ENCODE data around the gene CCR9.

The CCR9 gene

DNA sequence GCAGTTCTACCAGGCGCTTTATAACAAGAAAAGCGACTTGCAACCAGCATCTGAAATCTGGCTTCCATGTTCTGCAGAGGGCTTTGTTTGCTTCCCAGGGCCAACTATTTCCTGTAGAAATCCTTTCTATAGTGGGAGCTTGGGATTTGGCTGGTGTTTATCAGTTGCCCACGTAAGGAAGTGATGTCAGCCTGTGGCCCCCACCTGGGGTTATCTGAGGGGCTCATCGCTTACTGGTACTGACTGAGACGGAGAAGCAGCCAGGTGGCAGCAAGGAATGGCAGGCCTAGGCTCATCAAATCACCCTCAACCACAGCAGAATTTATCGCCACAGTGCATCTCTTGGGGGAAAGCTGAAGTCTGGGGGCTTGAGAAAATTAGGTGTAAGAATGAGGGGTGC is 14.6 kb upstream of the CCR9 start:
- DNase-seq (ENCODE audit: extremely low read depth in 1 of 2, low read depth in 1 of 2): no peak

DNA sequence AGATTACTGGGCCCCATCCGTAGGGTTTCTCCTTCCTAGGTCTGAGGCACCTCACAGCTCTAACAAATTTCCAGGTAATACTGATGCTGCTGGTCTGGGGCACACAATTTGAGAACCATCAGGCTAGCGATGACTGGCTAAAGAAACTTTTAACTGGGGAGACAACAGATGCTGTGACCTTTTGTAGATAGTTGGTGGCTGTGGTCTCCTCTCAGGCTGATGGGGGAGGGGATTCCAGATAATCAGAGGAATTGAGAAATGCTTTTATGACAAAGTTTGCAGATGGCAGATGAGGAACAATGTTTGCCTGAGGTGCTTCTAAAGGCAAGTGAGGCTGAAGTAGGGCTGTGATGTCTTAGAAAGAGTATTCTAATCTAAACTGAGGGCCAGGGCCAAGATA is 13.8 kb upstream of the CCR9 start:
- no peak for DNase-seq (ENCODE audit: extremely low read depth in 1 of 2, low read depth in 1 of 2)

DNA sequence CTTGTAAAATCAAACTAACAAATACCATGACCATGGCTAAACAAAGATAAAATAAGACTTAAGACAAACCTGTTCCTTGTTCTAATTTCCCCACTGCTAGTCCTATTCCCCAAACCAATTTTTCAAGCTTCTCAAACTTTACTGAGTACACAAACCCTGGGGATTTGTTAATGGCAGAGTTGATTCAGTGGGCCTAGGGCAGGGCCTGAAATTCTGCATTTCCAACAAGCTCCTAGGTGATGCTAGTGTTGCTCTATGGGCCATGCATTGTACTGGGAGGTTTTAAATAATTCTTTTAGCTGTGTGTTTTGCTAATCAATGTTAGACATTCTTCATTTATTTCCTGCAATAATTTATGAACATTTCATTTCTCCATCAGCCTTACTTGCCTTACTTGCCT is 13.3 kb upstream of the CCR9 start:
- DNase-seq (ENCODE audit: extremely low read depth in 1 of 2, low read depth in 1 of 2): no peak

DNA sequence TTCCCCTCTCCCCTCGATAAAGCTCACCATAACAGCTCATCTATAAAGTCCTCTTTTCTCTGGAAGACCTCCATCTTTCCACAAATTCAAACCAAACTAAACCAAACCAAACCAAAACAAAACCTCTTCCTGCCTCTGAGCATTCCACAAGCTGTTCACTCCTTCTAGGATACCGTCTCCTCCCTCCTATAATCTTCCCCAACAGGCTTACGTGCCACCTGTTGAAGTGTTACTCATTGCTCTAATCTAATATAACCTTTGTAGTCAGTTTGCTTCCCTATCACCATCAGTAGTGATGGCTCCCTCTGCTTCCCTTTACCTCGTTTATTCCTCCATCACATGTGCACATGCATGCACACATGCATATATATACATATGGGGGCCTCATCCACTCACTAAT is 12.7 kb upstream of the CCR9 start:
- DNase-seq (ENCODE audit: extremely low read depth in 1 of 2, low read depth in 1 of 2): no peak

DNA sequence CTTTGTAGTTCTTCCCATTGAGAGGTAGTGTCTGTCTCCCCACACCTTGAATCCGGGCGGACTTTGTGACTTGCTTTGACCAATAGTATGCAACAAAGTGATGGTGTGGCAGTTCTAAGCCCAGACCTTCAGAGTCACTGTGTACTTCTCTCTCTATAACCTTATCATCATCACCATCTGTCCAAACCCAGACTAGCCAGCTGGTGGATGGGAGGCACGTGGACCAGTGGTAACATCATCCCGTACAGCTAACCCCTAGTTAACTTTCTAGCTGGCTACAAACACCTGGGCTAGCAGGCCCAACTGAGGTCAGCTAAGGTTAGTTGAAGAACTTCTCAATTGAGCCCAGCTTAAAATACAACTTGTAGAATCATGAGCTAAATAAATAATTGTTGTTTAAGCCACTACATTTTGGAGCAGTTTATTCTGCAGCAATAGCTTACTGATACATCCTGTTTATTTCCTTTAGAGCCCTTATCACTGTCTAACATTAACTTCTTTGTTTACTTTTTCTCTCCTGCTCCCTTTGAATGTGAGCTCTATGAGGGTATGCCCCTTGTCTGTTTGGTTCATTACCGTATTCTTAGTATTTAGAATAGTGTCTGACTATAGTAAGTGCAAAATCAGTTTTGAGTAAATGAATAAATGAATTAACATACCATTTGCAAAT is 11.5 kb upstream of the CCR9 start:
- no peak for DNase-seq (ENCODE audit: extremely low read depth in 1 of 2, low read depth in 1 of 2)

DNA sequence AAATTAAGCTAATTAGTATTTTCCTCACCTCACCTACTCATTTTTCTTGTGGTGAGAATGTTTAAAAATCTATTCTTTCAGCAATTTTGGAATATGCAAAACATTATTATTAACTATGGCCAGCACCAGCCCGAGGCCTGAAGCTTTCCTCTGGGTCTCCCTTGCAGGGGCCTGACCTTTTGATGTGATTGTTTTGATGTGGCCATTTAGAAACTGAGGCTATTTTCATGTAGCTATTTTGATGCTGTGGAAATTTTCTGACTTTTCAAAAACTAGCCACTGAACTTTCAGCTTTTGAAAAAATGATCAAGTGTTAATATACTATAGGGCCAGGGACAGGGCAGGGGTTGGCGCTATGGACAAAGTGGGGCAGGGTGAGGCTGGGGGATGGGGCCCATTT is 8.2 kb upstream of the CCR9 start:
- no peak for DNase-seq (ENCODE audit: extremely low read depth in 1 of 2, low read depth in 1 of 2)

DNA sequence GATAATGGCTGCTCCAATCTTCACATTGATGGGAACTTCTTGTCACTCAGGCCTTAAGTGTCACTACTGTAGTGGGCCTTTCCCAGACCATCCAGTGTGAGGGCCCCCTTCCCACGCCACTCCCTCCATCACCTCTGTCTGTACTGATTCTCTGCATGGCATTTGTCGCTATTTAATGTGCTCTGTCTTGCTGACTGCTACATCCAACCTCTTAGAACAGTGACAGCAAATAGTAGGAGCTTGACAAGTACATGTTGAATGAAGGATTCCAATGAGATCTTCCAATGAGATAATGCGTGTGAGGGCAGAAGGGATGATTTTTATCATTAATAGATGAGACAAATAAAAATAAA is 5.6 kb upstream of the CCR9 start:
- DNase-seq (ENCODE audit: extremely low read depth in 1 of 2, low read depth in 1 of 2): no peak

DNA sequence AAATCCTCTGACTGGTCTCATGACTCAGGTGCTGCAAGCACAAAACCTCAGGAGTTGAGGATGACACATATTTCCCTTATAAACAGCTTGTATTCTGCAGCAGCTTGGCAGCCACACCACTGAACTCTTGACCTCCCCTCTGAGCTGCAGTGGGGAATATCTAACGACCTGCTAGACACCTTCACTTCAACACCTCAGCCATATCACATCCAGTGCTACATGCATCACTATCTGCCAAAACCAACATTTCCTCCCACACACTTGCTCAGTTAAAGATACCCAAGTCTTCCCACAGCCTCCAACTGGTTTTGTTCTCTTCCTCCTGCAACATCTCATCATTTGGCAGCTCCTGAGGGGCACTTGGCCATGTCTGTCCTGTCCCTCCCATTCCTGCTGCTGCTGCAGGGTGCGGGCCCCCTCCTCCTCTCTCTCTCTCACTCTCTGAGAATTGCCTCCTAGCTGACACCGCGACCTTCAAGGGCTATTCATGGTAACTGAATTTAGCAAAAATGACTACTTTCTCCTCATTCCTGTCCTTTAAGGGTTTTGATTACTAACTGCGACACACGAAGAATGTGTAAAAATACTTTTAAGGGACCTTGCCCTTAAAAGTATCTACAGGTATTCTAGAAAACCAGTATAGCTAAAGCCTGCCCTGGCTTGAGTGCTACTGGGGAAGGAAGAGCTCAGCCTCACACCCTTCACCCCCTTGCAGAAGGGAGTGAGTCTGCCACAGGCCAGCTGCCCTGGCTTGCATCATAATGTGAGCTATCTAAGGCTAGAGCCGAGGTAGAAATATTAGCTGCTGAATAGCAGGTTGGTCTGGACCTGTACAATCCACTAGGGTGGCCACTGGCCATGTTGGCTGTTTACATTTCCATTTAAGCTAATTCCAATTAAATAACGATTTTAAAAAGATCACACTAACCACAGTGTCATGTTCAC is 5.0 kb upstream of the CCR9 start:
- DNase-seq (ENCODE audit: extremely low read depth in 1 of 2, low read depth in 1 of 2): no peak

DNA sequence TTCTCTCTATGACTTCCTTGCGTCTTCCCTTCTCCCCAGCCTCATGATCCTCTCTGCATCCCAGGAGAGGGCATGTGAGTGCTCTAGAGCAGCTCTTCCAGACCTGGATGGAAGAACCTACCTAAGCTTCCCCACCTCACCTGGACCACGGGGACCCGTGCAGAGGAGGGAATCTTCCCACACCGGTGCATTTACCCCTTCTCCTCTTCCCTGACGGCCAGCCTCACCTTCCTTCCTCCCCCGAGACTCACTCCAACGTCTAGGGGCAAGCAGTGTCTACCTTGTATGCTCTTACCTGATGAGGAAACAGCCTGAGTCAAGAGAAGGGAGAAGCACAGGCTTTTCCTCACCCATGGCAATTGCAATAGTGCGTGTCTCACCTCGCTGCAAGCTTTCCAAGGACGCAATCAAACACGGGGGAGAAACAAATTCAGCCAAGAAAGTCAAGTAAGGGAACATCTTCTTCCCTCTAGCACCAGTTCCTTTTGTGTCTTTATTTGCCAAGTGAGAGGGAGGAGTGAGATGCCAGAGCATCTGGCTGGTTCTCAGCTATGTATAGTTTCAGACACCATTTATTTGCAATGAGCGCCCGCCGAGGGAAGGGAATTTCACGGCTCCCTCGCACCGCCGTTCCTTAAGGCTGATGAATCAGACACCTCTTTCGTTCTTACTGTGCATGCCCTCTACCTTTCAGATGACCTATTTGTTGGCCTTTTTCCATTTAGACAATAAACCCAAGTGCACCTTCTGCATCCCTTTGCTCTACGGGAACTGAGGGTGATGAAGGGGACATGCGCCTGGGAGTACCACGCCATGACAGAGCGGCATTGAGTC is 1.8 kb upstream of the CCR9 start:
- DNase-seq (ENCODE audit: extremely low read depth in 1 of 2, low read depth in 1 of 2): no peak

DNA sequence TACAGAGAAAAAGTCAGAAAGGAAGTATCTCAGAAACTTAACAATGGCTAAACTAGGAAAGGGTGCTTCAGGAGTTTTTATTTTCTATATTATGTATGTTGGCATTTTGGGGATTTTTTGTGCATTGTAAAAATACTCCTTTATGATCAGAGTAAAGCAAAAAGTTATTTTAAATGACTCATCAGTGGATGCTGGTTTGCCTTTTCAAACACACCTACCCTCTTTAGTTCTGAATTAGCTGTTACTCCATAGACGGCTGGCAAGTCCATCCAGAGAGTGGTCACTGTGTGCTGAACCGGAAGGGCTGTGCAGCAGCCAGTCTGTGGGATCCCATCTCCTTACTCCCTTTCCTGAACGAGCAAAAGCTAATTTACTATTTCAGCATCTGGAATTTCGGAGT is 942 bp downstream of the CCR9 start:
- DNase-seq (ENCODE audit: extremely low read depth in 1 of 2, low read depth in 1 of 2): no peak

DNA sequence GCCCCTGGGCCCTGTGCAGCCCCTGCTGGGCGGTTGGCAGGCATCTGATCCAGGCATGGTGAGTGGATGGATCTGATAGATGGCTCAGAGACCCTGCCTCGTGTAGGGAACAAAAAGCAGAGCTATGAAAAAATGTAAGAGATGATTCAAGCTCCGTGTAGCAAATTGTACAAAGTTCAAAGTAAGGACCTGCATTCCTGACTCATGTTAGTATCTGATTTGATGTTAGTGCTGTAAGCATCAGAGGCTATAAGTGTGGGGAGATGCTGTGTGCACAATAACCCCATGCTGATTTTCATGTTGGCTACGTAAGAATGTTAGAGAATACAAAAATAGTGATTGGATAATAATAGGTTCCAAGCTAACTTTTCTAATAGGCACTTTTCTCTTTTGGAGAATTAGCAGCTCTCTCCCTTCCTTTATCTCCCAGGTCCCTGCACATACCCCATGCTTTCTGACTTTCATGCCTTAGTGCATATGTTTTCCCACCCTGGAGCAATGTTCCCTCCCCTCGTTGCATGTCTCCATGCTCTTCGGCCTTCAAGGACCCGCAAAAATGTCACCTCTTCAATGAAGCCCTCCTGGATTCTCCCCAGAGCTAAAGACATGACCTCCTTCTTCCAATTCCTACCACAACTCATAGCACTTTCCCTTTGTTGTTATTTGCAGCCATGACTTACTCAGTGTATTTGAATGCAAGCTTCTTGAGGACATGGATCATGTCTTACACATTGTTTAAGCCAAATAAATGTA is 1.6 kb downstream of the CCR9 start:
- no peak for DNase-seq (ENCODE audit: extremely low read depth in 1 of 2, low read depth in 1 of 2)

DNA sequence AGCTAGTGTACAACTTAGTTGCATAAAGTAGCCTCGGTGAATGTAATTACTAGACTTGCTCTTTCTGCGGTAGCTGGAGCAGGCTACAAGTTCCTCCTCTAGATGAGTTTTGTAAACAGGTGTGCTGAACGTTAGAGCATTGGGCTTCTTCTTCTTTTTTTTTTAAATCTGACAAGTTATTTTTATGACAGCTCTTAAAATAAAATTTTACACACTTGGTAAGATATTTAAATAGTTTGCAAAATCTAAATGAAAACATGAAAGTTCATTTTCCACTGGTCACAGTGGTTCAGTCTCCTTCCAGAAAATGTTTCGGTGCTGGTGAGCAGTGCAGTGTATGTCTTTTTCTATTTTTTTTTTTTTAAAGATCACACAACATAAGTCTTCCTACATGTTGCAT is 3.0 kb downstream of the CCR9 start:
- DNase-seq (ENCODE audit: extremely low read depth in 1 of 2, low read depth in 1 of 2): no peak

DNA sequence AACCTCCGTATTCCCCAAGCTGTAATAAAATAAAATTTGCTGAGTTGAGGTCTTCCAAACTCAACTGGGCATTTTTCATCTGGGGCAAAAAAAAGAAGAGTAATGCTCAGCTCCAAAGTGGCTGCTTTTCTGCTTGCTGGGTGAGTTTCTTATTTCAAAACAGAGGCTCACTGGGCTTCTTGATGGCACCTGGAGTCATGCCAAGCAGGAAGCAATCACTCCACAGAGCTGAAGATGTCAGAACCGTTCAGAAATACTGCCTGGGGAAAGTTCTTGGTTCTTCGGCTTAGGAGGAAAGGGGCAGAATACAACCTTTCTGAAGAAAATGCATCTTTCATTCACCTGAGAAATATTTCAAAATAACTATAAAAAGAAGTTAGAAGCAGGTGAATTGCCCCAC is 4.1 kb downstream of the CCR9 start:
- DNase-seq (ENCODE audit: extremely low read depth in 1 of 2, low read depth in 1 of 2): no peak

DNA sequence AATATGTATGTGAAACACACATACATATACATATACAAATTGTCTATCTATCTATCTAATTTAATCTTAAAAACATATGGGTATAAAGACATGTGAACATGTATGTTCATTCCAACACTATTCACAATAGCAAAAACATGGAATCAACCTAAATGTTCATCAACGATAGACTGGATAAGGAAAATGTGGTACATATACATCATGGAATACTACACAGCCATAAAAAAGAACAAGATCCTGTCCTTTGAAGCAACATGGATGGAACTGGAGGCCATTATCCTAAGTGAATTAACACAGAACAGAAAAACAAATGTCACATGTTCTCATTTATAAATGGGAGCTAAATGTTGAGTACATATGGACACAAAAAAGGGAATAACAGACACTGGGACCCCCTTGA is 5.8 kb downstream of the CCR9 start:
- DNase-seq (ENCODE audit: extremely low read depth in 1 of 2, low read depth in 1 of 2): no peak

DNA sequence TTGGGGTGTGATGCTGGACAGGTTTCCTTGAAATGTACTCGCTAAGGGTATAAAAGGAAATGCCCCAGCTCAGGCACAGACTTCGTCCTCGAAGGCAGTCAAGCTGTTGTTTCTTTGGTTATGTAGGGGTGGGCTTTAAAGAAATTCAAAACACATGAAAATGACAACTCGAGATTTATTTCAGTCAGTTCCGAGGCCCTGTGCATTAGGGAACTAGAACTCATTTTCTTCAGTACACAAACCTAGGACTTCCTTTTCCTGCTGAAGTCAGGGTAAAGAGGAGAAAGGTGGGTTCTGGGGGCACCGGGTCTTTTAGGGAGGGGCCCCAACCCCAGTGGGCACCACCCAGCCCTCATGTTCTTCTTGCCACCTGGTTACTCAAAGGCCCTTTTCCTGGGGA is 7.7 kb downstream of the CCR9 start:
- DNase-seq (ENCODE audit: extremely low read depth in 1 of 2, low read depth in 1 of 2): no peak

DNA sequence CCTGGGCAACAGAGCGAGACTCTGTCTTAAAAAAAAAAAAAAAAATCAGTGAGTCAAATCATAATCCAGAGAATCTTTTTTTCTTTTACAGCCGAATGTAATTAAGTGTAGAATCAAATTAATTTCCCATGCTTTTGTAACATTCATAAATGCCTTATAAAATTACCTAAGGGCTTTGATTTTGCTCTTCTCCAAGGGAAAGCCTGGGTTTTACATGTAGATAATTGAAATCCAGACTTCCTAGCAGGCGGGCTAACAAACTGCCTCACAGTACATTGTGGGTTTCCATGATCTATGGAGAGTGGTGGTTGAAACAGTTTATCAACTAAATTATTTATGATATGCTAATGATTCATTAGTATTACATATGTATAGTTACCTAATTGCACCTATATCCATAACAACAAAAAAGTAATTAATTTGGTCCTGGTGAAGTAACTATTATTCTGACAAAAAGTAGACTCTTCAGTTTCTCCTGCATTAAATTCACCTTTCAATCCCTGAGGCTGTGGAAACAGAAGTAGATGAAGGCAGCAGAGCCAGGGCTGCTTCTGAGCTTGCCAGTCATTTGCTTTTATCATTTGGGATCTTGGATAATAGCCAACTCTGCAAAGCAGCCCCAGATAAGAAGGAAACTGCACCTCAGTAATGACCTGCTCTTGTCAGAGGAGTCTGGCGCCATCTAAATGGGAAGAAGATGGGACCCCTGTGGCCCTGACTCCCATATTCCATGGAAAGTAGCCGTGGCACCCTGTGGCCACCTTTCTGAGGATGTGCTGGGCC is 9.5 kb downstream of the CCR9 start:
- no peak for DNase-seq (ENCODE audit: extremely low read depth in 1 of 2, low read depth in 1 of 2)

DNA sequence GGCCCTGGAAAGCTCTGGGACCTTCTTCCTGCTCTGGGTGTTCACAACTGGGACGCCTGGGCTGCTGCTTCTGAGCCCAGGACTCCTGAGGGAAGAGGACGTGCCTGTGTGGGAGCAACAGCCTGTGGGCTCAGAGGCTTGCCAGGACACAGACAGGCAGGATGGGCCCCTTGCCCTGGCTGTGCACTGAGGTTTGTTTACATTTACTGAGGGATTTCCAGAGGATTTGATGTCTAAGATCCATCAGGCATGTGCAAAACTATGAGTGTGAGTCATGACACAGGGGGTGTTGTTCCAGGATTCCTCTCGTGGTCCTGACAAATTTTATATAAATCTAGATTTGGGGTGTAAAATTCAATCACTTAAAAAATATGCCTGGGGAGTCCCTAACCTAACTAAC is 10.6 kb downstream of the CCR9 start:
- no peak for DNase-seq (ENCODE audit: extremely low read depth in 1 of 2, low read depth in 1 of 2)

DNA sequence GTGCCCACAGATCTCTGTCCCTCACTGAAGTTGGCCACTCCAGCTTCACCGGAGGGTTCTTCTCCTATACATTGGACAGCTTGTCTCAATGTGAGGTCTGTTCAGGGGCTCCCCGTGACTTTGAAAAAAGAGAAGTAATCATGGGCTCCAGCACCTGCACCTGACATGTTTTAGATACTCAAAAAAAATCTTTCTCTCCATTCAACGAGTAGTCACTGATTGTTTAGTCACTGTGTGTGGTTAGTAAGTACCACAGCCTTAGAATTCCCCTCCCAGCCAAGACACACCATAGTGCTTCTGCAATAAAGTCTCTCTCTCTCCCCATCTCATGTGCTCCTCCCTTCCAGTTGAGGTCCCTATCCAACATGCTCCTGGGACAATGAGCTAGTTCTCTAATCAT is 18.6 kb downstream of the CCR9 start:
- no peak for DNase-seq (ENCODE audit: extremely low read depth in 1 of 2, low read depth in 1 of 2)

DNA sequence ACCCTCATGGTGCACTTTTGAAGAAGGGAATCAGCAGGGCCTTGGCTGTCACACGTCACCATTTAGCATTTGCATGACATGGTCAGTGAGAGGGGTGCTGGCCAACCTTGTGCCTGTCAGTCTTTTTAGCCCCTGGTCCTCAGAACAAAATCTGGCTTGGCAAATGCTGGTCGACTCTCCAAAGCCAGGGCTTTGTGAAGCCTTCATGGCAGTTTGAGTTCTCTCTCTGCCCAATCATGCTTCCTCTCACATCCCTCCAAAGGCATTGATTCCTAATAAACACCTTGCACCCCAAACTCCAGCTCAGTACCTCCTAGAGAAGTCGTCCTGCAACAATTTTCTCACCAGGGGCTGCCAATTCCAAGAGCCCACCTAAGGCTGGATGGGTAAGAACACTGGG is 19.4 kb downstream of the CCR9 start:
- no peak for DNase-seq (ENCODE audit: extremely low read depth in 1 of 2, low read depth in 1 of 2)

DNA sequence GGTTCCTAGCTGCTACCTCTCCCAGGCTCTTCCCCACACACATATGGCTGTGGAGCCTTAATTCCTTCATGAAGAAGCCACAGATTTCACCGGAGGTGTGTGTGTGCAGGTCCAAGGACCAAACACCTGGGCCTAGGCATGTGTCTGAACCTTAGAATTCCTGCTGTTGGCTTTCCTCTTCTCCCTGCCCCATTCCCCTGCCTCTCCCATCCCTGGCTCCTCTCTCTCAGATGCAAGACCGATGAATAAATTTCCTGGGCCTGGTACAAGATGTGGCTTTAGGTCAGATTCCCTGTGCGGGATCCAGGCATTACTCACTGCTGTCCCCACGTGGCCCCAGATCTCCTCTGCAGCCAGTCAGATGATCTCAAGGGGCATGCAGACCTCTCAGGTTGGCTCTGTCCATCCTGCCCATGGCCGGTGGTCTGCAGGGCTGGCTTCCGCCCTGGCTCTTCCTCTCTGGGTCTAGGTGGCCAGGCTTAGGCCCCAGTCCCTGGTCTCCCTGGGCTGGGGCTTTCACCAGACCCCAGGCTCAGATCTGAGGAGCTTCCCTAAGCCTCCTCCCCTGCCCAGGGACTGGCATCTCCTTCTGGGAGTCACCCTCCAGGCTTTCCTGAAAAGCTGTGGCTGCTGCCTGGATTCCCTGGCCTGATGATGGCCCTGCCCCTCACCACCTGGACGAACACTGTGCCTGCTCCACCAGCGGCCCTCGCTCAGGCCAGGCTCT is 20.5 kb downstream of the CCR9 start:
- no peak for DNase-seq (ENCODE audit: extremely low read depth in 1 of 2, low read depth in 1 of 2)

All from activated CD8-positive, alpha-beta memory T cell treated with anti-CD3 and anti-CD28 coated beads for 1 hour (primary cell).